HG03432 (cell line): ENCODE measurements around the gene NOM1.
"Not testable (repeated sequence)": the region's sequence is repeated elsewhere in the genome, so short reads cannot be mapped to it uniquely, and the experiment has no call there.

Experiments used
- ATAC-seq: cut with Tn5 transposase; IDR thresholded peaks from one replicate; pipeline ENCODE4 v1.9.1; 2021; ENCODE audit warnings: mild to moderate bottlenecking, moderate library complexity; ENCODE audit not compliant: unreplicated experiment

The NOM1 gene

GRCh38 chr7:156949541-156950380 is at the start of gene NOM1:
Gene NOM1 (plus strand): TSS chr7:156949712. CDS start chr7:156949738, 26 bp downstream.
- ATAC-seq, result peak; percentile 95

DNA sequence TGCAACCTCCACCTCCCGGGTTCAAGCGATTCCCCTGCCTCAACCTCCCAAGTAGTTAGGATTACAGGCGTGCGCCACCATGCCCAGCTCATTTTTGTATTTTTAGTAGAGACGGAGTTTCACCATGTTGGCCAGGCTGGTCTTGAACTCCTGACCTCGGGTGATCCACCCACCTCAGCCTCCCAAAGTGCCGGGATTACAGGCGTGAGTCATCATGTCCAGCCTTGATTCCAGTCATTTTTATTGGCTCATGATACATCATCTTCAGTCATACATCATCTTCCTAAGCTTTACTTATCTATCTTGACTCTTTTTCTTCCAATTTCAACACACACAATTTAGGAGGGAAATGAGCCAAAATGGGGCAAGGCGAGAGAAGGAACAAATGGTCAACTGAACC is 49.4 kb upstream of the NOM1 start:
- not testable (repeated sequence) for ATAC-seq

GRCh38 chr7:156903232-156903909 is 46.1 kb upstream of the NOM1 start:
- ATAC-seq, result no peak

DNA sequence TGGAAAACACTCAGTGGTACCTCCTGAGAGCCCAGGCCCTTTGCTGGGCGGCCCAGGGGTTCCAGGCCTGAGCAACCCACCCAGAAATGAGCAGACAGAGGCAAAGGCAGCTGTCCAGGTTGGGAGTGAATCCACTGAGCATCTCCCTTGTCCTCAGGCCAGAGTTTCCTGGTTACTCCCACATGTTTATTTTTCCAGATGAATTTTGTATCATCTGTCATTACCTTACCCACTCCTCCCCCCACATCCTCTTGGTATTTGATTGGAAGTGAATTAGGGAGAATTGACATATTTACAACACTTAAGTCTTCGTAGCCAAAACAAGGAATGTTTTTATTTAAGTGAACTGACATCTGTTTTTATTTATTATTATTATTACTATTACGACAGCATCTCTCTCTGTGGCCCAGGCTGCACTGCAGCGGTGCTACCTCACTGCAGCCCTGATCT is 43.3 kb upstream of the NOM1 start:
- no peak for ATAC-seq

GRCh38 chr7:156907656-156908055 is 41.9 kb upstream of the NOM1 start:
- ATAC-seq, result no peak

DNA sequence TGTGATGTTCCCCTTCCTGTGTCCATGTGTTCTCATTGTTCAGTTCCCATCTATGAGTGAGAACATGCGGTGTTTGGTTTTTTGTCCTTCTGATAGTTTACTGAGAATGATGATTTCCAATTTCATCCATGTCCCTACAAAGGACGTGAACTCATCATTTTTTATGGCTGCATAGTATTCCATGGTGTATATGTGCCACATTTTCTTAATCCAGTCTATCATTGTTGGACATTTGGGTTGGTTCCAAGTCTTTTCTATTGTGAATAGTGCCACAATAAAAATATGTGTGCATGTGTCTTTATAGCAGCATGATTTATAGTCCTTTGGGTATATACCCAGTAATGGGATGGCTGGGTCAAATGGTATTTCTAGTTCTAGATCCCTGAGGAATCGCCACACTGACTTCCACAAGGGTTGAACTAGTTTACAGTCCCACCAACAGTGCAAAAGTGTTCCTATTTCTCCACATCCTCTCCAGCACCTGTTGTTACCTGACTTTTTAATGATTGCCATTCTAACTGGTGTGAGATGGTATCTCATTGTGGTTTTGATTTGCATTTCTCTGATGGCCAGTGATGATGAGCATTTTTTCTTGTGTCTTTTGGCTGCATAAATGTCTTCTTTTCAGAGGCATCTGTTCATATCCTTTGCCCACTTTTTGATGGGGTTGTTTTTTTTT is 39.8 kb upstream of the NOM1 start:
- not testable (repeated sequence) for ATAC-seq

DNA sequence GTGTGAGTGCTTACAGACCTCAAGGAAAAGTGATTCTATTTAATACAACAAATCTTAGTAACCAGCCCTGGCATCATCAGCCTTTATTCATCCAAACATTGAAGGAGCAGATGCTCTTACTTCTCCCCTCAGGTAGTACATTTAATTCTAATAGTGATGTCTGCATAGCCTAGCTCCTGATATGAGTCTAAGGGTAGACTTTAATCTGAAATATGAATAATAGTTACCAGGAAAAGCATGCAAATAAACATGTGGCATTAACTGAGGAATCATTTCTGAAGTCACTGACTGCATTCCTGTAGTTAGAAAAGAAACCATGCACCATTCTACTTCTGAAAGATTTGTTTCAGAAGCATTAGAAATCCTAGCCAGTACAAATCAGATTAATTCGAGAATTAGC is 30.9 kb upstream of the NOM1 start:
- peak; percentile 40 for ATAC-seq

DNA sequence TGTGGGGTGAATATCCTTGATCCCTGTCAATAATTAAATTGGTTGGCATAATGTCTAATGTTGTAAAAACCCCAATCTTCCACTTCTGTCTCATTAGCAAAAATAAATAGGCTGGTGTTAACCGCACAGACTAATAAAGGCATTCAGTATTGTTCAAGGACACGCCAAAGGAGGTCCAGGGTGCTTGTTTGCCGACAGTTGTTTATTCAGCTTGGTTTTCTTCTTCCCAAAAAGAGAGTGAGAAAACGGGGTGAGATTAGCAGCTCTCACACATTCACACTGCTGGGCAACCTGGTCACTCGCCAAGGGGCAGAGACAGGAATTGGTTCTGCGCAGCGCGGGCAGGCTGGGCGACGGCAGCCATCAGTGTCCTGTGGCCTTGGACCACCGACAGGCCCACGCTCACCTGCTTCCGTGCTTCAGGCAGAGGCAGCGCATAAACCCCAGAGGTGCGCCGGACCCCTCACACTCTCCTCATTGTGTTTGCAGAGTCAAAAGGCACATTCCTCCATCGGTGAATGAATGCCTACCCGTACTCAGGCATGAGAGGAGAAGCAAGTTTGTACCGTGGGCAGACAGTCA is 30.3 kb upstream of the NOM1 start:
- ATAC-seq, result peak; percentile 25

GRCh38 chr7:156920076-156920475 is 29.4 kb upstream of the NOM1 start:
- no peak for ATAC-seq

- ATAC-seq, result not testable (repeated sequence)
Observed at GRCh38 chr7:156920487-156921373, 28.8 kb upstream of the NOM1 start.

- ATAC-seq, result not testable (repeated sequence)
Observed at GRCh38 chr7:156922304-156922703, 27.2 kb upstream of the NOM1 start.

GRCh38 chr7:156925821-156926220 is 23.7 kb upstream of the NOM1 start:
- ATAC-seq, result not testable (repeated sequence)

- ATAC-seq, result no peak
Observed at GRCh38 chr7:156927571-156928405, 21.7 kb upstream of the NOM1 start.

DNA sequence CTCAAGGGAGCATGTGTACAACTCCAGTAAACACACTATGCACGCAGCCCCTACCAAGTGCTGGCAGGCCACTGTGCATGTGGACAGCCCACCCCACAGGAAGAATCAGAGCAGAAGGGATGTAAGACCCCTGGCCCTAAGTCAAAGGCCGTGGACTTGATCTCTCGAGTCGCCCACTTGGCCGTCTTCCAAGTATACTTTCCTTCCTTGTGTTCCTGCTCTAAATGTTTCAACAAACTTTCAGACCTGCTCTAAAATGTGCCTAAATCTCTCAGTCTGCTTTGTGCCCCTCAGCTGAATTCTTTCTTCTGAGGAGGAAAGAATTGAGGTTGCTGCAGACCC is 21.1 kb upstream of the NOM1 start:
- ATAC-seq, result no peak

DNA sequence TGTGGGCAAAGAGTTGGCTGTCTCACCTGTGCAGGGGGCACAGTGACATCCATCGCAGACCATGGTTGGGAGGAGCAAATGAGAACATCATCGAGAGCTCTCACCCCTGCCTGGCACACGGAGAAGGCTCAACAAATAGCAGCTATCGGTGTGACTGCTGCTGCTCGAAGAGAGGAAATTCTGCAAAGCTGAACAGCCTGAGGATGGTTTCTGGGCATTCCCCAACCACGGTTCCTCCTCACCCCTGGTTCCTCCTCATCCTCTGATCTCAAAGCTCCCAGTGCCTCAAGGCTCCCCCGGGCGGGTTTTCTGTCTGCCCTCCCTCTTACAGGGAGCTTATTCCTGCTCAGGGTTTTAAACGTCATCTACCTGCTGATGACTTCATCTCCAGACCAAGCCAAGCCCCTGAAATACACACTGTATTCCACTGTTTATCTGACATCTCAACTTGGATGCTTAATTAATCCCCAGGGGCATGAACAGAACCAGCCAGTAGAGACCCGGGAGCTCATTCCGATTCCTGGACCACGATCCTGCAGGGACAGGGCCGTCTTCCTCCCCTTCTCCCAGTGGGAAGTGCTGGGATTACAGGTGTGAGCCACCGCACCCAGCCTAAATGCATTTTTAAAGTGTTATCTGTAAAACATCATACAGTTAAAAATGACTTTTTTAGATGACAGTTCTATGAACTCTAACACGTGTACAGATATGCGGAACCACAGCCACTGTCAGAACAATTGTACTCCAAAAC is 19.5 kb upstream of the NOM1 start:
- no peak for ATAC-seq

- no peak for ATAC-seq
Observed at GRCh38 chr7:156932006-156932405, 17.5 kb upstream of the NOM1 start.

- no peak for ATAC-seq
Observed at GRCh38 chr7:156935250-156935649, 14.3 kb upstream of the NOM1 start.

- not testable (repeated sequence) for ATAC-seq
Observed at GRCh38 chr7:156936766-156937165, 12.7 kb upstream of the NOM1 start.
